MCF 10A (cell line): ENCODE measurements around the gene RAI1. TPM values are rescaled to one million over a fixed set of nuclear protein-coding genes. Genes with fewer than 3 reads are reported as not detected.

ENCODE experiments used
- BruUV-seq: library from RNA; stranded (reverse); fragments of 400-500 nt; replicated peaks from 2 replicates; lab custom pipeline; 2021; lab: Mats Ljungman, UMichigan
- CTCF ChIA-PET: fragments of 300-600 bp; sonication (Branson Sonifier 250); formaldehyde crosslinking; extraction: SDS; loops from one replicate; lab custom pipeline; 2021; ENCODE audit warnings: antibody characterized with exemption, inconsistent platforms; lab: Yijun Ruan, JAX
- POLR2A ChIA-PET: fragments of 300-600, 350-650 bp; sonication (Branson Sonifier 250); formaldehyde crosslinking; extraction: SDS; loops from one replicate; lab custom pipeline; 2020; ENCODE audit warnings: antibody characterized with exemption, inconsistent platforms; lab: Yijun Ruan, JAX
- DNase-seq: peaks from one replicate; pipeline ENCODE4 v3.0.0-alpha.2; 2018; ENCODE audit not compliant: unreplicated experiment
- H3K27ac Mint-ChIP-seq: one replicate; pipeline ENCODE4 v1.8.0; 2022; ENCODE audit warnings: mild to moderate bottlenecking, low read depth, mixed read lengths; ENCODE audit not compliant: unreplicated experiment
- H3K27me3 Mint-ChIP-seq: one replicate; pipeline ENCODE4 v1.8.0; 2022; ENCODE audit warnings: mixed read lengths; ENCODE audit not compliant: insufficient read depth, unreplicated experiment
- H3K36me3 Mint-ChIP-seq: one replicate; pipeline ENCODE4 v1.8.0; 2022; ENCODE audit warnings: mild to moderate bottlenecking, moderate library complexity, mixed read lengths; ENCODE audit not compliant: insufficient read depth, unreplicated experiment
- H3K4me1 Mint-ChIP-seq: one replicate; pipeline ENCODE4 v1.8.0; 2022; ENCODE audit warnings: mixed read lengths; ENCODE audit not compliant: insufficient read depth, unreplicated experiment
- H3K4me3 Mint-ChIP-seq: one replicate; pipeline ENCODE4 v1.8.0; 2022; ENCODE audit warnings: mild to moderate bottlenecking, moderate library complexity, mixed read lengths; ENCODE audit not compliant: unreplicated experiment
- H3K9me3 Mint-ChIP-seq: one replicate; pipeline ENCODE4 v1.8.0; 2022; ENCODE audit warnings: mixed read lengths; ENCODE audit not compliant: unreplicated experiment
- intact Hi-C: fragments of 100-400 bp; cut with micrococcal nuclease; formaldehyde crosslinking; loops from 2 replicates; pipeline ENCODE4 v1.14.1; 2022
- total RNA-seq: library from RNA; stranded (reverse); gene quantifications from 2 replicates; pipeline ENCODE4 v1.2.3, GENCODE V29; 2022
- TF ChIP-seq, protein P1 (sequence below): fragments of 200-600 bp; IDR thresholded peaks from one replicate; pipeline ENCODE4 v1.8.0; 2022; ENCODE audit warnings: antibody characterized with exemption, mild to moderate bottlenecking; ENCODE audit not compliant: unreplicated experiment

RAI1 gene
- total RNA-seq, 1 experiment from 2014 or later: 30.4 TPM

DNA sequence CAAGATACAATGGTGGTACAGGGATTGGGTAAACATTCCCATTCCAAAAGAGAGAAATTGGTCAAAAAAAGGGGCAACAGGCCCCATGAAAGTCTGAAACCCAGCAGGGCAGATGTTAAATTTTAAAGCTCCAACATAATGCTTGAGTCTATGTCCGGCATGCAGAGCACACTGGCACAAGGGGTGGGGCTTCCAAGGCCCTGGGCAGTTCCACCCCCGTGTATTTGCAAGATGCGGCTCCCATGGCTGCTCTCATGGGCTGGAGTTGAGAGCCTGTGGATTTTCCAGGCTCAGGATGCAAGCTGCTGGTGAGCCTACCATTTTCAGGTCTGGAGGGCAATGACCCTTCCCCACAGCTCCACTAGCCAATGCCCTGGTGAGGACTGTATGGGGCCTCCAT lies 27.9 kb upstream of the RAI1 start:
- Mint-ChIP-seq H3K27me3 (no peaks in the 10 kb centered on the region), H3K4me1 (no peaks in the 10 kb centered on the region), H3K4me3 (no peak overlapping the region), H3K9me3 (peaks cover 24% of the 10 kb centered on the region), H3K27ac (no peak overlapping the region), H3K36me3 (peaks cover 6% of the 10 kb centered on the region)
- intact Hi-C loops: no loop called here
- TF ChIP-seq, protein P1, sequence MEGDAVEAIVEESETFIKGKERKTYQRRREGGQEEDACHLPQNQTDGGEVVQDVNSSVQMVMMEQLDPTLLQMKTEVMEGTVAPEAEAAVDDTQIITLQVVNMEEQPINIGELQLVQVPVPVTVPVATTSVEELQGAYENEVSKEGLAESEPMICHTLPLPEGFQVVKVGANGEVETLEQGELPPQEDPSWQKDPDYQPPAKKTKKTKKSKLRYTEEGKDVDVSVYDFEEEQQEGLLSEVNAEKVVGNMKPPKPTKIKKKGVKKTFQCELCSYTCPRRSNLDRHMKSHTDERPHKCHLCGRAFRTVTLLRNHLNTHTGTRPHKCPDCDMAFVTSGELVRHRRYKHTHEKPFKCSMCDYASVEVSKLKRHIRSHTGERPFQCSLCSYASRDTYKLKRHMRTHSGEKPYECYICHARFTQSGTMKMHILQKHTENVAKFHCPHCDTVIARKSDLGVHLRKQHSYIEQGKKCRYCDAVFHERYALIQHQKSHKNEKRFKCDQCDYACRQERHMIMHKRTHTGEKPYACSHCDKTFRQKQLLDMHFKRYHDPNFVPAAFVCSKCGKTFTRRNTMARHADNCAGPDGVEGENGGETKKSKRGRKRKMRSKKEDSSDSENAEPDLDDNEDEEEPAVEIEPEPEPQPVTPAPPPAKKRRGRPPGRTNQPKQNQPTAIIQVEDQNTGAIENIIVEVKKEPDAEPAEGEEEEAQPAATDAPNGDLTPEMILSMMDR: no peak
- ChIA-PET CTCF (no interaction called here), POLR2A (no interaction called here)
- no peak for DNase-seq
- BruUV-seq: no TSS peak

DNA sequence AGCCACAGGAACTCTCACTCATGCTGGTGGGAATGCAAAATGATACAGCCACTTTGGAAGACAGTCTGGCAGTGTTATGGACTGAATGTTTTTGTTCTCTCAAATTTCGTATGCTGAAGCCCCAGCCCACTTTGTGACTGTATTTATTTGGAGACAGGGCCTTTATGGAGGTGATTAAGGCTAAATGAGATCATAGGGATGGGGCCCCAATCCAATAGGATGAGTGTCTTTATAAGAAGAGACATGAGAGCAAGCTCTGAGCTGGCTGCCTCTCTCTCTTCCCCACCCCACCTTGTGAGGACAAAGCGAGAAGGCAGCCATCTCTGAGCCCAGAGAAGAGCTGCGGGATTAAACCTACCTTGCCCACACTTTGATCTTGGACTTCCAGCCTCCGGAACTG lies 21.9 kb upstream of the RAI1 start:
- Mint-ChIP-seq H3K36me3 (peaks cover 6% of the 10 kb centered on the region), H3K4me1 (peaks cover 9% of the 10 kb centered on the region), H3K4me3 (no peak overlapping the region), H3K27ac (no peak overlapping the region), H3K27me3 (no peaks in the 10 kb centered on the region), H3K9me3 (peaks cover 16% of the 10 kb centered on the region)
- CTCF ChIA-PET: no interaction called here
- POLR2A ChIA-PET: no interaction called here
- TF ChIP-seq, protein P1: no peak
- no TSS peak for BruUV-seq
- no peak for DNase-seq
- intact Hi-C loops: no loop called here

GRCh38 chr17:17661134-17661533 lies 20.1 kb upstream of the RAI1 start:
- Mint-ChIP-seq H3K9me3 (peaks cover 16% of the 10 kb centered on the region), H3K36me3 (peaks cover 6% of the 10 kb centered on the region), H3K4me3 (no peak overlapping the region), H3K4me1 (peaks cover 12% of the 10 kb centered on the region), H3K27ac (no peak overlapping the region), H3K27me3 (no peaks in the 10 kb centered on the region)
- TF ChIP-seq, protein P1: no peak
- DNase-seq: no peak
- intact Hi-C loops: no loop called here
- CTCF ChIA-PET: interaction anchor here (0.8 to 2.8 kb wide), 2 partner anchors 19 kb away, joined by 3 to 7 read pairs; no protein-coding TSS in a partner anchor
- POLR2A ChIA-PET: no interaction called here
- BruUV-seq: no TSS peak

DNA sequence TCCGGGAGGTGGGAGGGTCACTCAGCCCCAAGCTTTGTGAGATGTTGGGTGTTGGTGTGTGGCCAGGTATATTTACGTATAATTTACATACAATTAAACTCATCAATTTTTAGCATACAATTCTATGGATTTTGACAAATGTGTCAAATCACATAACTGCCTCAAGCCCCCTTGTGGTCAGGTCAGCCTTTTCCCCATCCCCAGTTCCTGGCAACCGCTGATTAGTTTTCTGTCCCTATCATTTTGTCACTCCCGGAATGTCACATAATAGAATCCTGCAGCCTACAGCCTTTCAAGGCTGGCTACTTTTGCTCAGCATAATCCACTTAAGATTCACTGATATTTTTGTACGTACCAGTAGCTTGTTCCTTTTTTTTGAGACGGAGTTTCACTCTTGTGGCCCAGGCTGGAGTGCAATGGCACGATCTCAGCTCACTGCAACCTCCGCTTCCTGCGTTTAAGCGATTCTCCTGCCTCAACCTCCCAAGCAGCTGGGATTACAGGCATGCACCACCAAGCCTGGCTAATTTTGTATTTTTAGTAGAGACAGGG lies 19.3 kb upstream of the RAI1 start:
- TF ChIP-seq, protein P1: no peak
- Mint-ChIP-seq H3K4me1 (peaks cover 19% of the 10 kb centered on the region), H3K27ac (no peak overlapping the region), H3K4me3 (no peak overlapping the region), H3K36me3 (peaks cover 6% of the 10 kb centered on the region), H3K9me3 (peaks cover 16% of the 10 kb centered on the region), H3K27me3 (no peaks in the 10 kb centered on the region)
- no peak for DNase-seq
- ChIA-PET CTCF (interaction anchor here (0.8 to 2.8 kb wide), 2 partner anchors 19 to 20 kb away, joined by 3 to 7 read pairs; no protein-coding TSS in a partner anchor), POLR2A (no interaction called here)
- intact Hi-C loops: no loop called here
- BruUV-seq: no TSS peak
